Effector memory CD8-positive, alpha-beta T cell (primary cell): ENCODE results near the gene CAMKMT.

Experiments
- ATAC-seq: fragments of 150-1000 bp; cut with Tn5 transposase; replicated peaks from 2 replicates; pipeline ENCODE4 v1.10.0; 2021; ENCODE audit warnings: mild to moderate bottlenecking, moderate library complexity
- DNase-seq, 3 experiments: peaks; one replicate each; pipeline ENCODE4 v3.0.0; 2021
- H3K27ac Mint-ChIP-seq, 2 donors: one replicate each; pipeline ENCODE4 v1.8.0; 2022; ENCODE audit warnings: mild to moderate bottlenecking in 2 of 2, mixed read lengths in 2 of 2, moderate library complexity in 2 of 2
- H3K27me3 Mint-ChIP-seq, 2 donors: one replicate each; pipeline ENCODE4 v1.8.0; 2022; ENCODE audit warnings: mixed read lengths in 2 of 2
- H3K36me3 Mint-ChIP-seq: one replicate; pipeline ENCODE4 v1.8.0; 2022; ENCODE audit warnings: mild to moderate bottlenecking, moderate library complexity, mixed read lengths; ENCODE audit not compliant: insufficient read depth
- H3K4me1 Mint-ChIP-seq, 2 donors: one replicate each; pipeline ENCODE4 v1.8.0; 2022; ENCODE audit warnings: low read depth in 2 of 2, mixed read lengths in 2 of 2
- H3K4me3 Mint-ChIP-seq, 2 donors: one replicate each; pipeline ENCODE4 v1.8.0; 2022; ENCODE audit warnings: mild to moderate bottlenecking in 2 of 2, mixed read lengths in 2 of 2, moderate library complexity in 2 of 2
- H3K9me3 Mint-ChIP-seq, 2 donors: one replicate each; pipeline ENCODE4 v1.8.0; 2022; ENCODE audit warnings: mixed read lengths in 2 of 2

Gene CAMKMT

DNA sequence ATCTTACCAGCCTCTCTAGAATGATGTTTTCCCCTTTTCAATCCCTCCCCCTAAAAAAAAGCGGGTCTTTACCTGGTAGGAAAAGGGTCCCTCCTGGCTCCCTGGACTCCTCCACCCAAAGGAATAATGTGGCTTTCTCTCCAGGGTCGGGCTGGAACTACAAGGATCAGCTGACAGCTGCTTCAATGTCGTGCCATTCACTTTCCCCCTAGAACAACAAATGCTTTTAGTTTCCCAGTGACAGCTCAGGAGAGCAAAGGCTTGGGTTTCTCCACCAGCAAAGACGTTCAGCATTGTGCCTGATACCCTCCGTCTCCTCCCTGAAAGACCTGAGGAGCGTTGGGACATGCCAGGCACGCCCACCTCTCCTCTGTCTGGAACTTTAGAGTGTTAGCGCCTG lies 405.9 kb downstream of the CAMKMT start:
- DNase-seq (no peak), ATAC-seq (no peak)
- no peaks in the 10 kb centered on the region for H3K4me1 Mint-ChIP-seq
- H3K27ac Mint-ChIP-seq: no peak overlapping the region
- no peaks in the 10 kb centered on the region for H3K27me3 Mint-ChIP-seq
- H3K4me3 Mint-ChIP-seq: no peak overlapping the region
- H3K9me3 Mint-ChIP-seq: no peaks in the 10 kb centered on the region
- no peaks in the 10 kb centered on the region for H3K36me3 Mint-ChIP-seq

DNA sequence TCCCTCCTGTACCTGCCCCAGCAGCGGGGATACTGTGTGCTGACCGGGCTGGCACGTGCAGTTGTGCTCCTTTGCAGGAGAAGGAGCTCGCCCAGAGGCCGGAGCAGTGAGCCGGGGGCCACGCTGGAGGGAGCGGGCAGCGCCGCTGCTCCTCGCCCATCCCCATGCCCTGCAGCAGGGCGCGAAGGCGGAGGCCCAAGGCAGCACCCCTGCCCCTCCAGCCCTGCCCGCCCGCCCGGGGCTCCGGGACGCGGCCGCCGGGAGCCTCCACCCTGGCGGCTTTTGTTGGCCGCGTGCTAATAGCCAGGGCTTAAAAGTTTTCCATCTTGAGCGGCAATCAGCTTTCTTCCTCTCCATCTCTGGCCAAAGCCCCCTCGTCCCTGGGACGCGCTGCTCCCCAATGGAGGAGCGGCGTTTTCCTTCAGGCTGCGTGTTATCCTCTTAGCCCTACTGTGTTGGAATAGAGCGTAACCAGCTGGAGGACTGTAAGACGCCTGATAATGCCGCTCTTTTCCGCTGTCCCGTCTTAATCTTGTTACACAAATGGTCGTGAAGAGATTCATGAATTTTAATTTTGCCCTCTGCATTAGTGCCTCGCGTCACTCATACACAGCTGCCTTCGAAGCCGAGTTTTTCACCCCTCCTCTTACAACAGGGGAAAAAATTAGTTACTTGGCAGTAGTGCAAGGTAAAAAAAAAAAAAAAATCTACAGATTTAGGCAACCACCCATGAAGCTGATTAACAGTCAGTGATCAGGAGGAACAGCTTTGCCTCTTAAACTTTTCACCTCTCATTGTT lies 406.9 kb downstream of the CAMKMT start:
- Mint-ChIP-seq H3K9me3 (no peaks in the 10 kb centered on the region), H3K4me1 (no peaks in the 10 kb centered on the region), H3K27me3 (no peaks in the 10 kb centered on the region), H3K27ac (no peak overlapping the region), H3K4me3 (no peak overlapping the region), H3K36me3 (no peaks in the 10 kb centered on the region)
- DNase-seq (no peak), ATAC-seq (no peak)

DNA sequence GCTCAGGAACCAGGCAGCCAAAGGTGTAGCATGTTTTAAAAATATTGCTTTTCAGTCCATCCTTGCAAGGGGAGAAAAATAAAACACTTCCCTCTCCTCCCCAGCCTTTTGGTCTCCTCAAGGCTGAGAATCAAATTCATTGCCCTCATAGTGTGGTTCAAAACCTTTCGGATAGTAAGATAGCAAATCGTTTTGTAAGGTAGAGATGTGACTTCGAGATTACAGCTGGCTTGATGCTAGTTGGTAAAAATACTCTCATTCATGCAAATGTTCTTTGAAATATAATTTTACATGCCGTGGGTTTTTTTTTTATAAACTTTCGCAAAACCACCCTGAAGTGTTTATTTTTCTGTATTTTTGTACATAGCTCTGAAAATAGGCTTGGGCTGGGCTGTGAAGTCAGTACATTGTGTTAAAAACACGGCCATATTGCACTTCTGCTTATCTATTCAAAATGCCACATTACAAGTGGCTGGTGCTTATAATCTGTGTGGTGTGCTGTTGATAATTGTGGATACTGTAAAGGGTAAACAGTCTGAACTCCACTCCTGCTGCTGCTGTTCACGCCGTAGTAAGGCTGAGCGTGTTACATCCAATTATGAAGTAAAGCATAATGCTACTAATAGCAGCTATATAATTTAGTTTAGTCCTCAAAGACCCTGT lies 407.7 kb downstream of the CAMKMT start:
- ATAC-seq: no peak
- no peak overlapping the region for H3K4me3 Mint-ChIP-seq

DNA sequence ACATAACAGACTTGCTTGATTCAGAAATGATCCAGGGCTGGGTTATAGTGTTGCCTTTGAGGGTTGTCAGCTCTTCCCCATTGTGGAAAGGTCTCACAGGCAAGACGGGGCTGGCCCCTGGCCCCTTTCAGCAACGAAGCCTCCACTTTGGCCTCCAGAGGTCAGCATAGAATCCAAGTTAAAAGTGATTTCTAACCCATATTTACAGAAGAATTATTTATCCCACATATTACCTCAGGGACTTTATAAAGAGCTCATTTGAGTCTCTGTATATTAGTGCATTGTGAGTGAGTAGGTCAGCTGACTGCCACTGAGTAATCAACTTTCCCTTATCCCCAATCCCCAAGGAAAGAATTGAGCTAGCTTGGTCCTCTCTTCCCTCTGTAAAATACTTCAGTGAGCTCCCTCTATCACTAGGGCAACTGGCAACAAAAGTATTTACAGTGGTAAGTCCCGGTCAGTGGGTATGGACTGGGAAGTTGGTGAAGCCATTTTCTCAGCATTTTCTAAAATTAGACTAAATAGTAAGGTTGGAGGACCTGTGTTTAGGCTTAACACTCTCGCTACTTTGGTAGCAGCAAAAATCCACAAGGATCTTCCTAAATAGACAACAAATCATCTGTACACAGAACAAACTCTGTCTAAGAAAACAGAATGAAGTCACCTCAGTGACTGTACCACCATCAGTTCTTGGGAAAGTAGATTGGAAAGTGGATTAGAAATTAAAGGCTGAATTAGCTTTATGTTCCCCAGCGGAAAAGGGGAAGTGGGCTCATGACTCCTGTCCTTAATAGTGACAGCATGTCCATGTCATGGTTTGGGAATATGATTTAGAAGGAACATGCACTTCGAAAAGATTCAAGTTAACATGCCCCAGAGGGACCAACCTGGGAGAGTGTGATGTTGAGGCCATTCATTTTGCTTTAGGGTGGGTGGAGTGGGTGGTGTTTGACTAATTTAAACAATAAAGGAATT lies 408.8 kb downstream of the CAMKMT start:
- DNase-seq (no peak), ATAC-seq (no peak)
- Mint-ChIP-seq H3K4me3 (no peak overlapping the region), H3K36me3 (no peaks in the 10 kb centered on the region), H3K27ac (no peak overlapping the region), H3K9me3 (no peaks in the 10 kb centered on the region), H3K27me3 (no peaks in the 10 kb centered on the region), H3K4me1 (no peaks in the 10 kb centered on the region)

More for the DNA sequence above, 407.7 kb downstream of the CAMKMT start:
- no peaks in the 10 kb centered on the region for H3K36me3 Mint-ChIP-seq
- no peaks in the 10 kb centered on the region for H3K4me1 Mint-ChIP-seq
- no peak for DNase-seq
- no peak overlapping the region for H3K27ac Mint-ChIP-seq
- H3K27me3 Mint-ChIP-seq: no peaks in the 10 kb centered on the region
- no peaks in the 10 kb centered on the region for H3K9me3 Mint-ChIP-seq

DNA sequence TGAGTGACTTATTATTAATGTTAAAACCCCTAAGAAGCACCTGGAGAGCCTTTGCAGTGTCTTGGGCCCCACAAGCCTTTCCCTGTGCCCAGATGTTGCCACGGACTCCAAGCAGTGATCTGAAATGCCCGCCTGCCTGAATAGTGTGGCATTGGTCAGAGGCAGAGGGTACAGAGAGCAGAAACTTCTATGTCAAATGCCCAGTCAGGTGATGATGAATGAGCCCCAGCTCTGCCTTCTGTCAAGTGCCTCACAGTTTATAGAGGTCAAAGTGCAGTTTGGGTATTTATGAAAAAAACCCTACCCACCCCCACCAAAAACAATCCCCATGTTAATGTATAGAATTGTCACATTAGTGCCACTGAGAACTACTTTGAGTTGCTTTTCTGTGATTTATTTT lies 409.8 kb downstream of the CAMKMT start:
- no peak for ATAC-seq
- no peak overlapping the region for H3K27ac Mint-ChIP-seq
- H3K27me3 Mint-ChIP-seq: no peaks in the 10 kb centered on the region
- no peaks in the 10 kb centered on the region for H3K4me1 Mint-ChIP-seq
- H3K9me3 Mint-ChIP-seq: no peaks in the 10 kb centered on the region
- DNase-seq: no peak
- no peak overlapping the region for H3K4me3 Mint-ChIP-seq
- no peaks in the 10 kb centered on the region for H3K36me3 Mint-ChIP-seq

DNA sequence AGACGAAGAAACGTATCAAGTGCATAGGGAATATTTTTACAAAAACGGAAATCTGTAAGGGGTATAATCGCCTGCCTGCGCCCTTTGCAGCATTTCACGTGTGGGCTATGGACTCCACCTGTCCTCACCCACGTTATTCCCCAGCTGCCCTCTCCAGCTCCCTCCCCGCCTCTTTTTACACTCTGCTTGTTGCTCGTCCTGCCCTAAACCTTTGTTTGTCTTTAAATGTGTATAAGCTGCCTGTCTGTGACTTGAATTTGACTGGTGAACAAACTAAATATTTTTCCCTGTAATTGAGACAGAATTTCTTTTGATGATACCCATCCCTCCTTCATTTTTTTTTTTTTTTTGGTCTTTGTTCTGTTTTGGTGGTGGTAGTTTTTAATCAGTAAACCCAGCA lies 410.4 kb downstream of the CAMKMT start:
- Mint-ChIP-seq H3K36me3 (no peaks in the 10 kb centered on the region), H3K4me3 (no peak overlapping the region), H3K27me3 (no peaks in the 10 kb centered on the region), H3K9me3 (no peaks in the 10 kb centered on the region), H3K27ac (no peak overlapping the region), H3K4me1 (no peaks in the 10 kb centered on the region)
- DNase-seq: no peak
- ATAC-seq: no peak

DNA sequence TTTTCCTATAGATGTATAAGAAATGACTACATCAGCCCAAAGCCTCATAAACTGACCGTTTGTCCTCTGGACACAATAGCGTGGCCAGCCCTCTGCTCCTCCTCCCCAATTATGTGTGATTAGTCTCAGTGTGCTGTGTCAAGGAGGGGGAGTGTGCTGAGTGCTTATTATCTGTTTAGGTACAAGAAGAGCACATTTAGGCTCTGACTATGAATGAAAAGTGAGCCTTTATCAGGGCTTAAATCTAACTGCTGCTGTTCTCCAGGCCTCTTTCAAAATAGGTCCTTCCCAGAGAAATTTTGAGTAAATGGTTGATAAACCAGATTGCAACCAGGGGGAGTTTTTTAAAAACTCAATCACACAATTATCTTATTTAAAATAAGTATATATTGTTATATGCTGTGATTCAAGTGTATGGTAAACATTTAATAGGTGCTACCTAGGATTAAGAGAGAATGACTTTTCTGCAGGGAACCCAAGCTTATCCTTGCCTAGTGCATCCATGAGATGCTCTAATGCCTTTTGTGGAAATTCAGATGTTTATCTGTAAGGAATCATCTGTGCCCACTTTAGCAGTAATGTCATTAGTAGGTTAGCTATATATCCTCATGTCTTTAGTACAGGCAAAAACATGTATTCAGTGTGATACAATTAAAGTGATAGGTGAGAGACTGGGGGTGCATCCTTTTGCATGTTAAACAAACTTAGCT lies 411.1 kb downstream of the CAMKMT start:
- ATAC-seq: no peak
- Mint-ChIP-seq H3K27me3 (no peaks in the 10 kb centered on the region), H3K27ac (no peak overlapping the region), H3K9me3 (no peaks in the 10 kb centered on the region), H3K36me3 (no peaks in the 10 kb centered on the region), H3K4me3 (no peak overlapping the region), H3K4me1 (no peaks in the 10 kb centered on the region)
- no peak for DNase-seq

DNA sequence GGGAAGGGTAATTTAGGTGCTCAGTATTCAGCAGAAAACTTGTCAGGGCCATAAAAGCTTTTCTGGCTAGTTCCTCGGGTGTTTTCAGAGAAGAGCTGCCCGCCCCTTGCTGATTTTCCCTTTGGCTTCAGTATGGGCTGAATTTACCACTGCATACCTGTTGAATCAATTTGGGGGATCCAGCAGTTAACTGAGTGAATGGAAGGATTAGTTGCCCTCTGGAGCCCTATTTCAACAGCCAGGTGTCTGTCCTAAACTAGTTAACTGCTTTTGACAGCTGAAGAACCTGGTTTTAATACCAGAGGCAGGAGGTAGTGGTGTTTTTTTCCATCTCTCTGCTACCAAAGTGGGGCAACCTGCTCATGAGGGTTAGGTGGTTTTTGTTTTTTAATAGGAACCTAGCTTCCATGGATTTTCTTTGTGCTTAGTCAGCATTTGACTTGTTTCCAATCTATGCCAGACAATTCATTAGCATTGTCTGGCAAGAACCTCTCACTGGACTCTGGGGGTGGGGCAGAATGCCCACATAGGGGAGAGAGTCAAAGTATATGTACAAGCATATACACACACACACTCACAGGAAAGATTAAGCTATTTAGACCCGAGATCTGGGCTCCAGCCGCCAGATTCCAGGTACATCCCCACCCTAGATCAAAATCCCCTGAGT lies 413.2 kb downstream of the CAMKMT start:
- Mint-ChIP-seq H3K9me3 (no peaks in the 10 kb centered on the region), H3K27me3 (no peaks in the 10 kb centered on the region), H3K4me3 (no peak overlapping the region), H3K4me1 (no peaks in the 10 kb centered on the region), H3K36me3 (no peaks in the 10 kb centered on the region), H3K27ac (no peak overlapping the region)
- no peak for ATAC-seq
- no peak for DNase-seq

DNA sequence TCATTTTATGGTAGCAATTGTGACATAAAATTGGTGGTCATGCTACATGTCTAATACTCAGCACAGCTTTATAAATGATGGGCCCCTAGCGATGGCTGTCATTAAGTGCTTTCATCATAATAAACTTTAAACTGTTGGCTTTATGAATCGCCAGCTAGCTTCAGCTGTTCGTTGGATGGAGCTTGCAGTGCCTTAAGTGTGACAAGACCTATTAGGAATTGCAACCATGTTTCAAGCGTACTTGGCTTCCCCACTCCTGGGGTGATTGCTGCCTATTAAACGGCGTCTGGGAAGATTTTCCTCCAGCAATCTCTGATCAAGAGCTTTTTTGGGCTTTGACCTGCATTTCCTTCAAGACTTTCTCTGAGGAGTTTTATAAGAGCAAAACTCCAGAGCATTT lies 415.3 kb downstream of the CAMKMT start:
- no peak overlapping the region for H3K4me3 Mint-ChIP-seq
- no peak overlapping the region for H3K27ac Mint-ChIP-seq
- no peak for ATAC-seq
- H3K9me3 Mint-ChIP-seq: no peaks in the 10 kb centered on the region
- DNase-seq: no peak
- H3K27me3 Mint-ChIP-seq: no peaks in the 10 kb centered on the region
- H3K36me3 Mint-ChIP-seq: no peaks in the 10 kb centered on the region
- no peaks in the 10 kb centered on the region for H3K4me1 Mint-ChIP-seq

DNA sequence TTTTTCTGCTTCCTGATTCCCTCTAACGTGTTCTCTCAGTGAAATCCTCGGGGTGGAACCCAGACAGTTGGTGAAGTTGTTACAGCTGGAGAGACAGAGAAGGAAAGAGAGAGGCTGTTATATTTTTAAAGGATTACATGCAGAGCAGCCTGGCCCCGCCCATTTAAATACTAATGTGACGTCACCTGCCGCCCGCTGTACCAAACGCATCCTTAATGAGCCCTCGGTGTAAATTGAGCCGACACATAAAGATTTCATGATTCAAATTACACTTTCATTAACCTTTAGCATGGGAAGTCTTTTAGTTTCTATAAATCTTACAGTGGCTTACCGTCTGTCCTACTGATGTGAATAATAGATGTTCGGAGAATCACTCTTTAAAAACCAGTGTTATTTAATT lies 415.8 kb downstream of the CAMKMT start:
- Mint-ChIP-seq H3K4me3 (no peak overlapping the region), H3K27ac (no peak overlapping the region), H3K9me3 (no peaks in the 10 kb centered on the region), H3K4me1 (no peaks in the 10 kb centered on the region), H3K27me3 (no peaks in the 10 kb centered on the region), H3K36me3 (no peaks in the 10 kb centered on the region)
- no peak for ATAC-seq
- DNase-seq: no peak

DNA sequence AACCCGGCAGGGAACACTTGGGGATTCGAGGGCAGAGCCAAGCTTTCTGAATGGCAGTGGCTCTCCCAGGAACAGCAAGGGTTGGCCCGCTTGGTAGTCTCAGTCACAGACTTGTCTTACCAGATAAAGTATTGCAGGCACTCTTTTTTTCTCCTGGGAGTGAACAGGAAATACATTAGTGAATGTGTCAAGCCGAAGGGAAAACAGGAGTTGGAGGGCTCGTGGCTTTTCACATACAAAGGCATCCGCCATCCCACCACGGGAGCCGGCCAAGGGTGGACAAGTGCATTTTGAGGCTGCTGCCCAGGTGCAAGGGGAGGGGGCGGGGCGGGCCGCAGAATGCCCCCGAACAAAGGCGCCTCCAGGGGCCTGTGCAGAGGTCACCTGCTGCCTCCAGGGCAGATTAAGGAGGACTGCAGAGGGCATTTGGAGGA lies 416.5 kb downstream of the CAMKMT start:
- no peak overlapping the region for H3K4me3 Mint-ChIP-seq
- no peaks in the 10 kb centered on the region for H3K36me3 Mint-ChIP-seq
- DNase-seq: no peak
- no peak for ATAC-seq
- H3K27me3 Mint-ChIP-seq: no peaks in the 10 kb centered on the region
- H3K27ac Mint-ChIP-seq: no peak overlapping the region
- no peaks in the 10 kb centered on the region for H3K9me3 Mint-ChIP-seq
- H3K4me1 Mint-ChIP-seq: no peaks in the 10 kb centered on the region

DNA sequence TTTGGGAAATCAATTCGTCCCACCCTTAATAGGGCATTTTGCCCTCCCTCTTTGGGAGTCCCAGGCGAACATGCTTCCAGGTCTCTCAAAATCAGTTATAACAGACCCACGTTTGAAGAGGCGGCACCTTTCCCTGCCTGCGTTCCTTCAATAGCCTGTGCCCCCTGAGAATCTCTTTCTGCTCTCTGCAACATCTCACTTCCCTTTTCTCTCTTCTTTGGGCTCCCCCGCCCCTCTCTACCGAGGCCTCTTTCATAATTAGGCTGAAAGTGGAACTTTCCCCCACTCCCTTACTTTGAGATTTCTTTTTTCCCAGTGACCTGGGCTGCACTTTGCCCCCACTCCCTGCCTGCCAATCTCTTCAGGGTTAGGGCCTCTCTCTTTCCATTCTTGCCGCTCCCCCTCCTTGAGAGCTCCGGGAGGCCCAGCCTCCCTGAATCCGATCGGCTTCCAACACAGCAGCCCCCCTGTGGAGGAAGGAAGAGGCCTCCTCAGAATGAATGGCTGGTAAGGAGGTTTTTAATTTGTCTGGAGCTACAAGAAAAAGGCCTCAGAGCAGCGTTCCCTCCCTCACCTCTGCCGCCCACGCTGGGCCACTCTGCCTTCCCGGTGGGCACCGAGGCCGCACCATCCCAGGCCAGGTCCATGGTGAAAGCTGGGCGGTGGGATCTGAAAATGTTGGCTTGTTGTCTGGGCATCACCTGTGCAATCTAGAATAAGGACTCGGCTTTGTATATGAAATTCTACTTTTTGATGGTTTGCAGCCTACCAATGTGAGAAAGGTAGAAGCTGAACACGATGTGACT lies 417.1 kb downstream of the CAMKMT start:
- H3K4me1 Mint-ChIP-seq: no peaks in the 10 kb centered on the region
- ATAC-seq: no peak
- H3K27me3 Mint-ChIP-seq: no peaks in the 10 kb centered on the region
- H3K4me3 Mint-ChIP-seq: no peak overlapping the region
- H3K9me3 Mint-ChIP-seq: no peaks in the 10 kb centered on the region
- no peaks in the 10 kb centered on the region for H3K36me3 Mint-ChIP-seq
- no peak for DNase-seq
- no peak overlapping the region for H3K27ac Mint-ChIP-seq
